Measurements from ENCODE around the gene PCDHGB4. TPM values are rescaled to one million over a fixed set of nuclear protein-coding genes. Genes with fewer than 3 reads are reported as not detected.
A peak's percentile ranks its signal among the peaks of the same experiment; 100 is the strongest.
"Not testable (repeated sequence)": the region's sequence is repeated elsewhere in the genome, so short reads cannot be mapped to it uniquely, and the experiment has no call there.

Gene PCDHGB4
- total and polyA plus RNA-seq, 10 donors, result 0.02 to 3.9 (median 2.6) TPM

- Histone ChIP-seq H3K27me3 (replicated peaks in 1 of 7) (peaks cover 0 to 100% (median 7%) of the 10 kb centered on the region in 7 donors), H3K4me1 (no peaks in the 10 kb centered on the region), H3K36me3 (no peaks in the 10 kb centered on the region), H3K9me3 (peaks cover 0 to 100% (median 94%) of the 10 kb centered on the region in 8 donors), H3K27ac (no peak within 1 kb of the TSS), H3K4me3 (peak within 1 kb of the TSS in 2 of 8 donors; percentile 10 to 42)
- intact Hi-C loops (cut with DNase I; ENCODE audit: low total_unique reads), result no loop called here
- 24 to 29% (median 27%) methylated on average over 9 of the region's 9 CpGs for WGBS, 5 donors
- no peak for DNase-seq
- TF ChIP-seq POLR2AphosphoS5 (IDR thresholded peaks at IDR 0.05) (no peak), CTCF (IDR thresholded peaks at IDR 0.05 in 8 of 11, conservative IDR thresholded peaks at IDR 0.05 in 3 of 11) (peak in 1 of 11 experiments; percentile 12)
Measured at GRCh38 chr5:141343242-141343952, 44.1 kb upstream of the PCDHGB4 start, which contains the start of gene PCDHGA3. Gene PCDHGA3, plus strand, starts transcription at chr5:141343829. Its CDS starts 205 bp downstream, at chr5:141344034.

GRCh38 chr5:141343953-141344463, 43.5 kb upstream of the PCDHGB4 start:
- H3K36me3 ChIP-seq, result no peaks in the 10 kb centered on the region
- TF ChIP-seq CTCF (IDR thresholded peaks at IDR 0.05 in 8 of 11, conservative IDR thresholded peaks at IDR 0.05 in 3 of 11) (no peak), POLR2A (IDR thresholded peaks at IDR 0.05) (no peak), POLR2AphosphoS5 (IDR thresholded peaks at IDR 0.05) (no peak)
- no peak overlapping the region for H3K27ac ChIP-seq
- DNase-seq, result no peak
- peak overlapping the region in 2 of 8 donors; percentile 10 to 42 for H3K4me3 ChIP-seq
- H3K27me3 ChIP-seq (replicated peaks in 1 of 7), result peaks cover 0 to 100% (median 7%) of the 10 kb centered on the region in 7 donors
- H3K4me1 ChIP-seq, result no peaks in the 10 kb centered on the region
- 29 to 42% (median 32%) methylated on average over 31 of the region's 31 CpGs for WGBS, 5 donors
- intact Hi-C loops (cut with DNase I; ENCODE audit: low total_unique reads), result no loop called here
- H3K9me3 ChIP-seq, result peaks cover 0 to 100% (median 94%) of the 10 kb centered on the region in 8 donors

- H3K4me1 ChIP-seq, result no peaks in the 10 kb centered on the region
- DNase-seq, result no peak
- TF ChIP-seq POLR2A (IDR thresholded peaks at IDR 0.05) (no peak), POLR2AphosphoS5 (IDR thresholded peaks at IDR 0.05) (no peak), CTCF (IDR thresholded peaks at IDR 0.05 in 8 of 11, conservative IDR thresholded peaks at IDR 0.05 in 3 of 11) (no peak)
- intact Hi-C loops (cut with DNase I; ENCODE audit: low total_unique reads), result no loop called here
- no peaks in the 10 kb centered on the region for H3K36me3 ChIP-seq
- peaks cover 0 to 98% (median 93%) of the 10 kb centered on the region in 8 donors for H3K9me3 ChIP-seq
- 36 to 50% (median 39%) methylated on average over 13 to 20 of the region's 20 CpGs for WGBS, 5 donors
- no peak overlapping the region for H3K27ac ChIP-seq
- H3K4me3 ChIP-seq, result no peak overlapping the region
- peaks cover 0 to 97% (median 8%) of the 10 kb centered on the region in 7 donors for H3K27me3 ChIP-seq (replicated peaks in 1 of 7)
Measured at GRCh38 chr5:141345327-141345726, 42.2 kb upstream of the PCDHGB4 start.

- H3K36me3 ChIP-seq; intact Hi-C loops (cut with DNase I; ENCODE audit: low total_unique reads); H3K4me1 ChIP-seq; H3K27ac ChIP-seq; DNase-seq; H3K4me3 ChIP-seq: not testable (repeated sequence)
- Histone ChIP-seq H3K9me3 (peaks cover 0 to 98% (median 93%) of the 10 kb centered on the region in 8 donors), H3K27me3 (replicated peaks in 1 of 7) (peaks cover 0 to 97% (median 13%) of the 10 kb centered on the region in 7 donors)
- WGBS, 5 donors, result 36 to 66% (median 41%) methylated on average over 7 to 27 of the region's 35 CpGs
Measured at GRCh38 chr5:141346017-141346416, 41.5 kb upstream of the PCDHGB4 start.
